WTC11 (cell line): ENCODE results near the gene TCF12. TPM values are rescaled to one million over a fixed set of nuclear protein-coding genes. Genes with fewer than 3 reads are reported as not detected.

Experiments
- ATAC-seq: fragments of 200-7000 bp; cut with Tn5 transposase; 2 replicates; pipeline ENCODE4 v1.10.0; 2021; ENCODE audit warnings: mild to moderate bottlenecking, moderate library complexity
- CTCF ChIA-PET: fragments of 300-600 bp; sonication (Branson Sonifier 250); formaldehyde crosslinking; loops from one replicate; lab custom pipeline; 2021; ENCODE audit warnings: antibody characterized with exemption; lab: Charles Lee
- POLR2A ChIA-PET: fragments of 350-600 bp; sonication (Branson Sonifier 250); formaldehyde crosslinking; loops from one replicate; lab custom pipeline; 2021; ENCODE audit warnings: antibody characterized with exemption; lab: Charles Lee
- DNase-seq: peaks from one replicate; pipeline ENCODE4 v3.0.0; 2021; ENCODE audit warnings: low spot score
- H3K27ac Mint-ChIP-seq: 2 replicates; pipeline ENCODE4 v1.8.0; 2021; ENCODE audit warnings: mixed read lengths
- H3K27me3 Mint-ChIP-seq: 2 replicates; pipeline ENCODE4 v1.8.0; 2021; ENCODE audit warnings: low read depth, mild to moderate bottlenecking, moderate library complexity, mixed read lengths
- H3K36me3 Mint-ChIP-seq: 2 replicates; pipeline ENCODE4 v1.8.0; 2021; ENCODE audit warnings: mixed read lengths
- H3K4me1 Mint-ChIP-seq: 2 replicates; pipeline ENCODE4 v1.8.0; 2022; ENCODE audit warnings: mixed read lengths
- H3K4me3 Mint-ChIP-seq: 2 replicates; pipeline ENCODE4 v1.8.0; 2021; ENCODE audit warnings: mild to moderate bottlenecking, moderate library complexity, mixed read lengths
- H3K9me3 Mint-ChIP-seq: 2 replicates; pipeline ENCODE4 v1.8.0; 2021; ENCODE audit warnings: mixed read lengths
- ATF3 ChIP-seq: sonication (generic); formaldehyde crosslinking; conservative IDR thresholded peaks from 2 replicates; pipeline ENCODE4 v1.8.1; 2022; ENCODE audit warnings: mild to moderate bottlenecking, missing genetic modification reagents
- CBFB ChIP-seq: sonication (generic); formaldehyde crosslinking; IDR thresholded peaks from 2 replicates; pipeline ENCODE4 v1.8.1; 2022; ENCODE audit warnings: mild to moderate bottlenecking, low read depth, missing genetic modification reagents
- CDX4 ChIP-seq: fragments of 250-450 bp; sonication (Bioruptor Pico); IDR thresholded peaks from 2 replicates; pipeline ENCODE4 v1.9.0; 2021; ENCODE audit warnings: moderate library complexity, mild to moderate bottlenecking, inconsistent platforms, borderline replicate concordance
- E2F1 ChIP-seq: sonication (generic); formaldehyde crosslinking; IDR thresholded peaks from 2 replicates; pipeline ENCODE4 v1.8.0; 2022; ENCODE audit warnings: mild to moderate bottlenecking, missing genetic modification reagents
- ERG ChIP-seq: fragments of 250-450 bp; sonication (Bioruptor Pico); IDR thresholded peaks from 2 replicates; pipeline ENCODE4 v1.8.0; 2021; ENCODE audit warnings: mild to moderate bottlenecking
- GRHL2 ChIP-seq: fragments of 250-450 bp; sonication (Bioruptor Pico); IDR thresholded peaks from 2 replicates; pipeline ENCODE4 v1.8.0; 2022; ENCODE audit warnings: mild to moderate bottlenecking, moderate library complexity; ENCODE audit not compliant: insufficient replicate concordance, severe bottlenecking
- HMGXB4 ChIP-seq: sonication (generic); formaldehyde crosslinking; IDR thresholded peaks from 2 replicates; pipeline ENCODE4 v1.8.1; 2023; ENCODE audit warnings: mild to moderate bottlenecking, moderate library complexity, missing genetic modification reagents
- JAZF1 ChIP-seq: fragments of 250-450 bp; sonication (Bioruptor Pico); IDR thresholded peaks from 2 replicates; pipeline ENCODE4 v1.9.0; 2021; ENCODE audit warnings: moderate library complexity, mild to moderate bottlenecking, inconsistent platforms
- JUN ChIP-seq: sonication (generic); formaldehyde crosslinking; IDR thresholded peaks from 2 replicates; pipeline ENCODE4 v1.8.0; 2023; ENCODE audit warnings: mild to moderate bottlenecking, missing genetic modification reagents
- MLX ChIP-seq: sonication (generic); formaldehyde crosslinking; IDR thresholded peaks from 2 replicates; pipeline ENCODE4 v1.8.1; 2023; ENCODE audit warnings: mild to moderate bottlenecking, missing genetic modification reagents, moderate library complexity
- NFE2L1 ChIP-seq: sonication (generic); formaldehyde crosslinking; IDR thresholded peaks from 2 replicates; pipeline ENCODE4 v1.8.1; 2023; ENCODE audit warnings: missing genetic modification reagents
- PRDM15 ChIP-seq: sonication (generic); formaldehyde crosslinking; IDR thresholded peaks from 2 replicates; pipeline ENCODE4 v1.8.0; 2022; ENCODE audit warnings: missing genetic modification reagents
- TCF7 ChIP-seq: sonication (generic); formaldehyde crosslinking; IDR thresholded peaks from 2 replicates; pipeline ENCODE4 v1.8.0; 2022; ENCODE audit warnings: mild to moderate bottlenecking, low read depth, missing genetic modification reagents, moderate library complexity
- USF1 ChIP-seq: sonication (generic); formaldehyde crosslinking; IDR thresholded peaks from 2 replicates; pipeline ENCODE4 v1.8.0; 2022; ENCODE audit warnings: mild to moderate bottlenecking, missing genetic modification reagents
- ZMAT4 ChIP-seq: fragments of 250-450 bp; sonication (Bioruptor Pico); IDR thresholded peaks from 2 replicates; pipeline ENCODE4 v1.9.0; 2021; ENCODE audit warnings: mild to moderate bottlenecking
- ZNF138 ChIP-seq: sonication (generic); formaldehyde crosslinking; conservative IDR thresholded peaks from 2 replicates; pipeline ENCODE4 v1.8.1; 2022; ENCODE audit warnings: mild to moderate bottlenecking, moderate library complexity, missing genetic modification reagents
- ZNF671 ChIP-seq: fragments of 250-450 bp; sonication (Bioruptor Pico); IDR thresholded peaks from 2 replicates; pipeline ENCODE4 v1.8.0; 2021; ENCODE audit warnings: mild to moderate bottlenecking
- total RNA-seq: library from RNA; stranded (reverse); gene quantifications from 3 replicates; pipeline ENCODE4 v1.2.3, GENCODE V29; 2021

TCF12 gene
- total RNA-seq, 1 experiment from 2014 or later: 73.2 TPM

GRCh38 chr15:57287123-57287521 is 368.7 kb downstream of the TCF12 start:
- Mint-ChIP-seq H3K27ac (no peak overlapping the region; the same call in 1 of the 2 replicates), H3K27me3 (no peaks in the 10 kb centered on the region), H3K4me1 (peaks cover 14% of the 10 kb centered on the region), H3K4me3 (no peak overlapping the region), H3K9me3 (no peaks in the 10 kb centered on the region), H3K36me3 (peaks cover 31% of the 10 kb centered on the region)
- ATAC-seq (no peak), DNase-seq (no peak)
- TF ChIP-seq ZNF138 (CRISPR knock-in tag) (no peak), NFE2L1 (CRISPR knock-in tag) (no peak), JAZF1 (no peak), ATF3 (no peak), CBFB (CRISPR knock-in tag) (no peak), ERG (CRISPR knock-in tag) (no peak), ZMAT4 (CRISPR knock-in tag) (no peak), JUN (no peak), GRHL2 (CRISPR knock-in tag) (no peak), E2F1 (no peak), ZNF671 (CRISPR knock-in tag) (no peak), MLX (CRISPR knock-in tag) (no peak), HMGXB4 (no peak), USF1 (CRISPR knock-in tag) (no peak), TCF7 (no peak), PRDM15 (no peak), CDX4 (CRISPR knock-in tag) (no peak)
- CTCF ChIA-PET: interaction anchor here (0.6 to 2.6 kb wide), 5 partner anchors 10 to 149 kb away, joined by 3 to 13 read pairs (median 3); no protein-coding TSS in a partner anchor
- POLR2A ChIA-PET: no interaction called here
